ENCODE data around the gene GIGYF1. TPM values are rescaled to one million over a fixed set of nuclear protein-coding genes. Genes with fewer than 3 reads are reported as not detected.
A peak's percentile ranks its signal among the peaks of the same experiment; 100 is the strongest.

GIGYF1 gene
- total RNA-seq, 4 donors from 2014 or later: 9.7 to 90.9 (median 31.9) TPM

DNA sequence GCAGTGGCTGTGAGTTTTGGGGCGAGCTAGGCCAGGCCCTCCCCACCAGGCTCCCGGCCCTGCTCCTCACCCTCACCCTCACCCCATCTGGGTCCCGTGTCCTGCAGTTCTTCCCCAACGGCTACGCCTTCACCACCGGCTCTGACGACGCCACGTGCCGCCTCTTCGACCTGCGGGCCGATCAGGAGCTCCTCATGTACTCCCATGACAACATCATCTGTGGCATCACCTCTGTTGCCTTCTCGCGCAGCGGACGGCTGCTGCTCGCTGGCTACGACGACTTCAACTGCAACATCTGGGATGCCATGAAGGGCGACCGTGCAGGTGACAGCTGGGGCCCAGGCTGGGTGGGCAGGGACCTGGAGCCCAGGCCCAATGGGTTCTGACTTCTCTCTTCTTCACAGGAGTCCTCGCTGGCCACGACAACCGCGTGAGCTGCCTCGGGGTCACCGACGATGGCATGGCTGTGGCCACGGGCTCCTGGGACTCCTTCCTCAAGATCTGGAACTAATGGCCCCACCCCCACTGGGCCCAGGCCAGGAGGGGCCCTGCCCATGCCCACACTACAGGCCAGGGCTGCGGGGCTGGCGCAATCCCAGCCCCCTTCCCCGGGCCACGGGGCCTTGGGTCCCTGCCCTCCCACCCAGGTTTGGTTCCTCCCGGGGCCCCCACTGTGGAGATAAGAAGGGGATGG, 15.6 kb downstream of the GIGYF1 start:
- H3K4me3 ChIP-seq: no peak overlapping the region
- no peaks in the 10 kb centered on the region for H3K4me1 ChIP-seq
- H3K27ac ChIP-seq: peak overlapping the region in 1 of 2 donors; percentile 56
- DNase-seq: peak in 1 of 2 donors; percentile 41
- TF ChIP-seq CTCF (IDR thresholded peaks at IDR 0.05) (no peak), POLR2A (IDR thresholded peaks at IDR 0.05) (no peak)
- no peaks in the 10 kb centered on the region for H3K36me3 ChIP-seq
- no peaks in the 10 kb centered on the region for H3K9me3 ChIP-seq
- intact Hi-C loops (cut with DNase I; ENCODE audit: low total_unique reads): loop anchor here (10.0 kb wide), 1 partner anchor 94 kb away; the partner anchor contains the start of genes FBXO24 and LRCH4
- H3K27me3 ChIP-seq: no peaks in the 10 kb centered on the region

- Histone ChIP-seq H3K4me1 (no peaks in the 10 kb centered on the region), H3K27me3 (no peaks in the 10 kb centered on the region), H3K9me3 (no peaks in the 10 kb centered on the region), H3K36me3 (no peaks in the 10 kb centered on the region), H3K27ac (peak overlapping the region in 1 of 2 donors; percentile 92), H3K4me3 (no peak overlapping the region)
- DNase-seq: peak in 1 of 2 donors; percentile 27
- intact Hi-C loops (cut with DNase I; ENCODE audit: low total_unique reads): loop anchor here (10.0 kb wide), 1 partner anchor 93 kb away; the partner anchor contains the start of genes FBXO24 and LRCH4
- no peak for TF ChIP-seq CTCF (IDR thresholded peaks at IDR 0.05)
- TF ChIP-seq POLR2A (IDR thresholded peaks at IDR 0.05): no peak
These were observed 16.5 kb downstream of the GIGYF1 start for GRCh38 chr7:100677308-100678267.

GRCh38 chr7:100676501-100677306, 17.3 kb downstream of the GIGYF1 start:
- no peaks in the 10 kb centered on the region for H3K4me1 ChIP-seq
- H3K27ac ChIP-seq: peak overlapping the region; percentile 85 to 92
- TF ChIP-seq POLR2A (IDR thresholded peaks at IDR 0.05) (no peak), CTCF (IDR thresholded peaks at IDR 0.05) (no peak)
- H3K9me3 ChIP-seq: no peaks in the 10 kb centered on the region
- no peaks in the 10 kb centered on the region for H3K27me3 ChIP-seq
- no peaks in the 10 kb centered on the region for H3K36me3 ChIP-seq
- intact Hi-C loops (cut with DNase I; ENCODE audit: low total_unique reads): loop anchor here (10.0 kb wide), 1 partner anchor 92 kb away; the partner anchor contains the start of genes FBXO24 and LRCH4
- H3K4me3 ChIP-seq: peak overlapping the region; percentile 76 to 94
- DNase-seq: peak in 1 of 2 donors; percentile 37

- peak overlapping the region; percentile 76 to 94 for H3K4me3 ChIP-seq
- H3K4me1 ChIP-seq: no peaks in the 10 kb centered on the region
- no peaks in the 10 kb centered on the region for H3K9me3 ChIP-seq
- H3K27me3 ChIP-seq: no peaks in the 10 kb centered on the region
- peak overlapping the region; percentile 85 to 92 for H3K27ac ChIP-seq
- TF ChIP-seq POLR2A (IDR thresholded peaks at IDR 0.05) (peak in 1 of 2 donors; percentile 47), CTCF (IDR thresholded peaks at IDR 0.05) (no peak)
- intact Hi-C loops (cut with DNase I; ENCODE audit: low total_unique reads): loop anchor here (10.0 kb wide), 1 partner anchor 91 kb away; the partner anchor contains the start of genes FBXO24 and LRCH4
- peak; percentile 80 to 83 for DNase-seq
- H3K36me3 ChIP-seq: no peaks in the 10 kb centered on the region
These were observed 18.3 kb downstream of the GIGYF1 start for GRCh38 chr7:100675581-100676350.
